GM19452 (cell line): ENCODE data around the gene IWS1.
A peak's percentile ranks its signal among the peaks of the same experiment; 100 is the strongest.
"Not testable (repeated sequence)": the region's sequence is repeated elsewhere in the genome, so short reads cannot be mapped to it uniquely, and the experiment has no call there.

Source experiments
- ATAC-seq: cut with Tn5 transposase; IDR thresholded peaks from one replicate; pipeline ENCODE4 v1.9.1; 2021; ENCODE audit not compliant: unreplicated experiment

Gene IWS1

GRCh38 chr2:127526132-127527000 lies at the start of gene IWS1:
Gene IWS1, minus strand, starts transcription at chr2:127526489. Its CDS starts 281 bp downstream, at chr2:127526208.
- peak; percentile 90 for ATAC-seq

DNA sequence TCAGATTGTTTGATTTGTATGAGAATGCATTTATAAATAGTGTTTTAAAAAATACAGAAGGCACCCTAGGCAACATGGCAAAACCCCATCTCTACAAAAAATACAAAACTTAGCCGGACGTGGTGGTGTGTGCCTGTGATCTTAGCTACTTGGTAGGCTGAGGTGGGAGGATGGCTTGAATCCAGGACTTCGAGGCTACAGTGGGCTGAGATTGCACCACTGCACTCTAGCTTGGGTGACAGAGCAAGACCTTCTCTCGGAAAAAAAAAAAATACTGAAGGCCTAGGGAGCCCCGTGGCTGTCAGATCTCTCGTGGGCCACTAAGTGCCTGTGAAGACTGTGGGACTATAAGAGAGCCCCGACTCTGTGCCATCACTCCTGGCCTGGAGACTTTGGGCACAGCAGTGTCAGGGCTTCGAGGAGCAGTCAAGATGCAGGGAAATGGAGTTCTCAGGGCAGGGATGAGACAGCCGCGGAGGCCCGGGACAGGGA lies 49.7 kb upstream of the IWS1 start:
- ATAC-seq: no peak

- ATAC-seq: no peak
These were observed 49.0 kb upstream of the IWS1 start for GRCh38 chr2:127575185-127575765.

- ATAC-seq: no peak
These were observed 48.4 kb upstream of the IWS1 start for GRCh38 chr2:127574656-127575055.

GRCh38 chr2:127573771-127574170 lies 47.5 kb upstream of the IWS1 start:
- no peak for ATAC-seq

GRCh38 chr2:127573298-127573697 lies 47.0 kb upstream of the IWS1 start:
- no peak for ATAC-seq

DNA sequence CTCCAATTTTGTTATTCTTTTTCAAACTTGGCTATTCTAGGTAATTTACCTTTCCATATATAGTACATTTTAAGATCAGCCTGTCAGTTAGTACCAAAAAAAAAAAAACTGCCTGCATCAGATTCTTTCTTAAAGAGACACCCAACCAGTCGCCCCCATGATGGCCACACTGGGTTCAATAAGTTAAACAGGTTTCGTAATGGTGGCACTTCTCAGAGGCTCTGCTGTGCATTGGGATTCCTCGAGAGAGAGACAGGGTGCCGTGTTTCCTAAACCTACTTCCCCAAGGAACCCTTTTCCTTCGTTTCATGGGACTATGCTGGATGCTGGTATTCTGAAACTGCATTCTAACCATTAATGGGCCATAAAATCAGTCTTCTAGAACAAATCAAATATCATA lies 46.6 kb upstream of the IWS1 start:
- ATAC-seq: no peak

DNA sequence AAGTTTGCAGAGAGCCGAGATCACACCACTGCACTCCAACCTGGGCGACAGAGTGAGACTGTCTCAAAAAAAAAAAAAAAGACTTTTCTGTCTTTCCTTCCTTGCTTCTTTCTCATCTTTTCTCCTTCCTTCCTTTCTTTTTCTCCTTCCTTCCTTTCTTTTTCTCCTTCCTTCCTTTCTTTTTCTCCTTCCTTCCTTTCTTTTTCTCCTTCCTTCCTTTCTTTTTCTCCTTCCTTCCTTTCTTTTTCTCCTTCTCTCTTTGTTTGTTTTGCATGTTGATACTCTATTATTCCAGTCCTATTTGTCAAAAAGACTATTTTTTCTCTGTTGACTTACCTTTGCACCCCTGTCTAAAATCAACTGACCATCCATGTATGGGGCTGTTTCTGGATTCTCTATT lies 46.1 kb upstream of the IWS1 start:
- not testable (repeated sequence) for ATAC-seq

DNA sequence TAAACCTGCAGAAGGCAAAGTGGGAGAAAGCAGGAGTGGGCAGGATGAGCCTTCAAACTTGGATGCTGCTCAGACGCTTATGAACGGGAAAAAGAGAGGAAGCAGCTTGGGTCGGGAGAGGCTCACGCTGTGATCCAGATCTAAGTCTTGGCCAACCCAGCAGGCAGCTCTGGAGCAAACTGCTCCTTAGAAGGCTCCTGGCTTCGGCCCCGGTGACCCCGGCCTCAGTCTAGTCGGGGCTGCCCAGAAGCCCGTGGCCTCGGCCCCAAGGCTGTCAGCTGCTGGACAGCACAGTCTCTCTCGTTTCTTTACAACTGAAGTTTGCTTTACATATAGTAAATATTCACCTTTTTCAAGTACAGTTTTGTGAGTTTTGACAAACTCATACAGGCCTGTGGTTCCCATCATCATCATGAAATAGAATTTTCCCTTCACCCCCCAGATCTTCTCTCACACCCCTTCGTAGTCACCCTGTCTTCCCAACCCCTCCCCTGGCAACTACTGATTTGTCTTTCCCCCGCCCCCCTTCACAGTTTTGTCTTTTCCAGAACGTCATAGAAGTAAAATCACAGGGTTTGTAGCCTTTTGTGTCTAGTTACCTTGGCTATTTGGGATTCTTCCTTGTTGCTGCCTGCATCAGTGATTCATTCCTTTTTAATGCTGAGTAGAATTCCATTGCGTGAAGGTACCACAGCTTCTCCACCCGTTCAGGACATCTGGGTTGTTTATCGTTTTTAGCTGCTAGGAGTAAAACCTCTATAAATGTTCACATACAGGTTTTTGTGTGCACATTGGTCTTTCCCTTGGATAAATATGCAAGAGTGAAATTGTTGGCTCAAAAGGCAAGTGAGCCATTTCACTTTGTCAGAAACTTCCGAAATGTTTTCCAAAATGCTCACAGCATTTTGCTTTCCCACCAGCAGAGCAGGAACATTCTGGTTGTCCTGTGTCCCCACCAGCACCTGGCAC lies 44.3 kb upstream of the IWS1 start:
- ATAC-seq: no peak

DNA sequence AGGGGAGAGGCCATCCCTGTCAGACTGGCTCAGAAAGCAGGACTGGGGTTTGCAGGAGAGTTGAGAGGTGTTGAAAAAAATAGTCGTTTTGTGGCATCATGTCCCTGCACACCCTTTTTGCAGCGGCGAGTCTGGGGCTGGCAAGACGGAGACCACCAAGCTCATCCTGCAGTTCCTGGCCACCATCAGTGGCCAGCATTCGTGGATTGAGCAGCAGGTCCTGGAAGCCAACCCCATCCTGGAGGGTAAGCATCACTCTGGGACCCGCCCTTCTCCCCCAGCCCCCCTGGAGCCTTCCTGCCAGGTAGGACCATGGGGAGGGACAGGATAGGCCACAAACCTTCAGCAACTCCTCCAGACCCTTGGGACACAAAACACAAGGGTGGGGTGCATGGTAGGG lies 43.4 kb upstream of the IWS1 start:
- no peak for ATAC-seq

DNA sequence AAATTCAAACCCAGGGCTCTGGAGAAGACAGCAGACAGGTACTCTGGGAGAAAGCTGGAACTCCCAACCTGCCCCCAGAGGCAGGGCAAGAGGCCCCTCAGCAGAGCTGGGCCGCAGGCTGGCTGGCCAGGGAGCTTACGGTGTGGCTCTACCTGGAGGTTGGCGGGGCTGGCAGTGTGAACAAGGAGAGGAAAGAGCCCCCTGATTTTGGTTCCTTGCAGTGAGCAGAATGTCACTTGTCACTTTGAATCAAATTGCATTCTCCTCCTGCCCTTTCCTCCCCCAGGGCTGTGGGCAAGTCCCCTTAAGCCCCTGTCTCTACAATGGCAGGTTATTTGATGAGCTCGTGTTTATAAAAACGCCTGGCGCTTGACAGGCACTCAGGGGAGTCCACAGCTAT lies 41.8 kb upstream of the IWS1 start:
- ATAC-seq: no peak

DNA sequence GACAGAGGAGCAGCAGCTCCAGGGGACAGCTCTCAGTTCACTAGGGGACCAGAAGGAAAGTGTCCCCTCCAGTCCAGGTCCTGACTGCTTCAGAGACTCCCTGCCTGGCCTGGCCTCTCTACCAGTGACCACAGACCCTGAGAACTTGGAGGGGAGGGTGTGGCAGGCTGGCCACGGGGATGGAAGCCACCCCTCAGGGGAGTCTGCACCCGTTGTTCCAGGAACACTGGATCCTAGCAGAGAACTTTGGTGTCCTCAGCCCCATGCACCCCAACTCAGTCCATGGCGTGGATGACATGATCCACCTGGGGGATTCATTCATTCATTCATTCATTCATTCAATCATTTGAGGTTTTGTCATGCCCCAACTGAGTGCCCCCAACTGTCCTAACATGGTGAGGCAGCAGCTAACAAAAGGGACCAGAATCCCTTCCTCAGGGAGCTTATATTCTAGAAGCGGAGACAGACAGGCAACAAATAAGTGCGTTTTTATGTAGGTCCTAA lies 41.1 kb upstream of the IWS1 start:
- no peak for ATAC-seq

DNA sequence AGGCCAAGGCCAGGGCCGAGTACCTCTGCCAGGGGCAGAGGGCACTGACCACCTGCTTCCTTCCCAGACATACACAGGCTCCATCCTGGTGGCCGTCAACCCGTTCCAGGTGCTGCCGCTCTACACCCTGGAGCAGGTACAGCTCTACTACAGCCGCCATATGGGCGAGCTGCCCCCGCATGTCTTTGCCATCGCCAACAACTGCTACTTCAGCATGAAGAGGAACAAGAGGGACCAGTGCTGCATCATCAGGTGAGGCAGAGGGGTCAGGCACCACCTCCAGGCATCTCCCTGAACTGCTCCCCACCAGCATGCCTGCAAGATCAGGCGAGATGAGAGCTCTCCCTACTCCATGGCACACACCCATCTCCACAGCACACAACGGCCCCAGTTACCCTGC lies 40.3 kb upstream of the IWS1 start:
- ATAC-seq: no peak

DNA sequence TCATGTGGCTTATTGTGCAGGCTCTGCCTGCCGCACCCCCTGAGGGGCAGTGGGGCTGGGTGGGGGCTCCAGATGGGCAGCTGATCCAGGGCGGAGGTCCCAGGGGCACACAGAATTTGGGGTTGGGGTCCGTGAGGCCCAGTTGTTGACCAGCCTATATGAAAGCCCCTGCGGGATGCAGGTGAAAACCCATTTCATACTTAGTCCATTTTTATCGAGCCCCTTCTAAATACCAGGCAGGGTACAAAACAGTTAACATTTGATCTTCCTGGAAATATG lies 39.8 kb upstream of the IWS1 start:
- no peak for ATAC-seq

GRCh38 chr2:127565261-127566138 lies 39.2 kb upstream of the IWS1 start:
- no peak for ATAC-seq

GRCh38 chr2:127564429-127565260 lies 38.4 kb upstream of the IWS1 start:
- no peak for ATAC-seq

DNA sequence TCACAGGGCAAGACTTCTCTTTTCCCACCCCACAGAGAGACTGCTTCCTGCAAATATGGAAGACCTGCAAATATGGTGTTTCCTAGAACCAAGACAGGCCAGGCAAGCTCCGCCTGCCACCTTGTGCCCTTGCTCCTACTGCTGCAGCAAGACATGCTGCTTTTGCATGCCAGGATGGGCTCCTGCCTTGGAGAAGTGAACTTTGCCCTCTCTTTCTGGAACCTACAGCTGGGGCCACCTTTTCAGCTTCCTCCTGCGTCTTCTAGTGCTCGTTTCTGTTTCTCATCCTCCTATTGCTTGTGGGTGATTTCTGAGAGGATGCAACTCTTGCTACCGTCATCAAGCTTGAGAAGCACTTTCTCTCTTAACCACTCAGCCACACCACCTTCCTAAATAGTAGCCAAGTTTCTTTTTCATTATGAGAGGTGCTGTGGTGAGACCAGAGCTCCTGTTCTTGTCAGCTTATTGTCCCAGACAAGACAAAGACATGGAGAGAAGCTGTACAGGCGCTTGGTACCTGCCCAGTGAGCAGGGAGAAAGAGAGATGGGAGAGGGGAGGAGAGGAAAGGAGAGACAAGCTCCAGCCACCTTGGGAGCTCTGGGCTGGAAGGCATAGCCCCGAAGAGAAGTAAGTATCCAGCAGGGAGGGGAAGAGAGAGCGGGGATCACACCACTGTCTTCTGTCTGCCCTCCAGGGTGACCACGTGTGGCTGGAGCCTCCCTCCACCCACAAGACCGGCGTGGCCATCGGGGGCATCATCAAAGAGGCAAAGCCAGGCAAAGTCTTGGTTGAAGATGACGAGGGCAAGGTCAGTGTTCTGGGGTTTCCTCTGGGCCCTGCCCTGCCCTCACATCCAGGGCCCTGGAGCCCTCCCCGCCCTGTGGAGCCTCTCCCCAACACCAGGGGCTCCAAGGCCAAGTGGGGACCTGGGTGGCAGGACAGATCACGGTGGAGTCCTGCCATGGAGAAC lies 37.5 kb upstream of the IWS1 start:
- peak; percentile 96 for ATAC-seq

GRCh38 chr2:127562936-127563335 lies 36.6 kb upstream of the IWS1 start:
- ATAC-seq: no peak
